HepG2 (cell line): Measurements from ENCODE around the gene MTMR4. TPM values are rescaled to one million over a fixed set of nuclear protein-coding genes. Genes with fewer than 3 reads are reported as not detected.

Experiments
- ATAC-seq: fragments of 200-7000 bp; cut with Tn5 transposase; 3 replicates; pipeline ENCODE4 v1.9.1; 2020; ENCODE audit warnings: mild to moderate bottlenecking, moderate library complexity
- BruUV-seq: library from RNA; stranded (reverse); fragments of 400-500 nt; replicated peaks from 2 replicates; lab custom pipeline; 2021; lab: Mats Ljungman, UMichigan
- CTCF ChIA-PET: fragments of 300-600 bp; formaldehyde crosslinking; extraction: SDS; loops from one replicate; lab custom pipeline; 2021; ENCODE audit warnings: low total read pairs, inconsistent platforms, low intra/inter-chr PET ratio; lab: Yijun Ruan, JAX
- POLR2A ChIA-PET: fragments of 350-600 bp; sonication (Branson Sonifier 250); formaldehyde crosslinking; loops from one replicate; lab custom pipeline; 2020; ENCODE audit warnings: antibody characterized with exemption, inconsistent platforms; lab: Yijun Ruan, JAX
- DNase-seq: peaks from one replicate; pipeline ENCODE4 v3.0.0-alpha.2; 2015; ENCODE audit warnings: low spot score
- FAIRE-seq: peaks from 3 replicates; lab custom pipeline; 2011; peaks lifted over from hg19 to GRCh38; lab: Jason Lieb, UNC
- H2AFZ ChIP-seq: one replicate; pipeline ENCODE4 v1.6.1; 2011; ENCODE audit warnings: low read length, inconsistent platforms
- H3K27ac ChIP-seq: fragments of 300-600 bp; 3 replicates; pipeline ENCODE4 v1.8.0; 2011; ENCODE audit warnings: mixed run types, mild to moderate bottlenecking, mixed read lengths, low read length, inconsistent platforms; ENCODE audit not compliant: insufficient read depth; ENCODE audit errors: extremely low read length
- H3K27me3 ChIP-seq, 2 experiments: fragments of 200-600 bp in 1 of 2; 2 replicates in 1 of 2; 3 replicates in 1 of 2; pipeline versions ENCODE4 v1.6.0 to v1.8.0; 2011; ENCODE audit warnings: low read length in 2 of 2, mild to moderate bottlenecking in 2 of 2, moderate library complexity in 2 of 2, inconsistent platforms in 1 of 2; ENCODE audit not compliant: insufficient read depth in 2 of 2, control insufficient read depth in 1 of 2
- H3K36me3 ChIP-seq, 2 experiments: fragments of 200-600 bp in 1 of 2; replicated peaks in 1 of 2; 2 replicates in 1 of 2; 3 replicates in 1 of 2; pipeline versions ENCODE4 v1.5.1 to v1.8.0; 2011; ENCODE audit warnings: low read length in 2 of 2, inconsistent platforms in 1 of 2; ENCODE audit not compliant: insufficient read depth in 2 of 2, control insufficient read depth in 1 of 2
- H3K4me1 ChIP-seq: 2 replicates; pipeline ENCODE4 v1.5.1; 2012; ENCODE audit warnings: low read length, inconsistent platforms; ENCODE audit not compliant: insufficient read depth
- H3K4me2 ChIP-seq: 2 replicates; pipeline ENCODE4 v1.6.0; 2011; ENCODE audit warnings: low read depth, low read length, inconsistent platforms
- H3K4me3 ChIP-seq, 3 experiments: fragments of 200-600 bp in 1 of 3; sonication (generic), shearing (Covaris generic) in 1 of 3; replicated peaks in 1 of 3; 2 replicates each; pipeline ENCODE4 v1.5.1; 2011 to 2016; ENCODE audit warnings: low read length in 3 of 3, inconsistent platforms in 2 of 3, low read depth in 2 of 3, mild to moderate bottlenecking in 2 of 3, control low read depth in 1 of 3, mixed read lengths in 1 of 3; ENCODE audit not compliant: insufficient read depth in 1 of 3
- H3K79me2 ChIP-seq: one replicate; pipeline ENCODE4 v1.6.1; 2011; ENCODE audit warnings: low read length, inconsistent platforms; ENCODE audit not compliant: insufficient read depth
- H3K9ac ChIP-seq: 2 replicates; pipeline ENCODE4 v1.6.0; 2011; ENCODE audit warnings: mild to moderate bottlenecking, low read depth, low read length, inconsistent platforms; ENCODE audit not compliant: insufficient read depth
- H3K9me3 ChIP-seq: 2 replicates; pipeline ENCODE4 v1.5.1; 2012; ENCODE audit warnings: mild to moderate bottlenecking, low read length
- H4K20me1 ChIP-seq: 2 replicates; pipeline ENCODE4 v1.6.0; 2011; ENCODE audit warnings: inconsistent platforms, mild to moderate bottlenecking, low read length, moderate library complexity; ENCODE audit not compliant: insufficient read depth
- CCAR2 ChIP-seq: fragments of 200-400 bp; formaldehyde crosslinking; optimal IDR thresholded peaks from 2 replicates; pipeline ENCODE3; 2018; ENCODE audit warnings: low read depth, mild to moderate bottlenecking, low read length, moderate library complexity
- KMT2B ChIP-seq: IDR thresholded peaks from 2 replicates; pipeline ENCODE4 v1.6.1; 2016; ENCODE audit warnings: missing genetic modification reagents, missing compliant biosample characterization
- MEF2D ChIP-seq: sonication (generic); formaldehyde crosslinking; IDR thresholded peaks from 2 replicates; pipeline ENCODE4 v1.5.1; 2020; ENCODE audit warnings: mild to moderate bottlenecking, missing genetic modification reagents
- MIXL1 ChIP-seq: IDR thresholded peaks from 2 replicates; pipeline ENCODE4 v1.6.1; 2016
- PAF1 ChIP-seq: IDR thresholded peaks from 2 replicates; pipeline ENCODE4 v1.6.1; 2016; ENCODE audit warnings: missing genetic modification reagents, missing compliant biosample characterization
- POLR2AphosphoS5 ChIP-seq: IDR thresholded peaks from 2 replicates; pipeline ENCODE4 v1.6.1; 2012; ENCODE audit warnings: low read depth, low read length
- RERE ChIP-seq: IDR thresholded peaks from 2 replicates; pipeline ENCODE4 v1.6.1; 2016; ENCODE audit warnings: low read depth, missing genetic modification reagents, missing compliant biosample characterization
- ZFP91 ChIP-seq: sonication (generic); formaldehyde crosslinking; IDR thresholded peaks from 2 replicates; pipeline ENCODE4 v1.9.0; 2022; ENCODE audit warnings: missing genetic modification reagents, mild to moderate bottlenecking, borderline replicate concordance
- ZNF138 ChIP-seq: sonication (generic); formaldehyde crosslinking; IDR thresholded peaks from 2 replicates; pipeline ENCODE4 v1.5.0; 2020; ENCODE audit warnings: mild to moderate bottlenecking, low read depth, missing genetic modification reagents
- ZNF44 ChIP-seq: sonication (generic); formaldehyde crosslinking; IDR thresholded peaks from 2 replicates; pipeline ENCODE4 v1.5.1; 2020; ENCODE audit warnings: mild to moderate bottlenecking, missing genetic modification reagents
- ZNF547 ChIP-seq: sonication (generic); formaldehyde crosslinking; IDR thresholded peaks from 2 replicates; pipeline ENCODE4 v1.5.1; 2020; ENCODE audit warnings: mild to moderate bottlenecking, missing genetic modification reagents
- ZNF589 ChIP-seq: sonication (generic); formaldehyde crosslinking; conservative IDR thresholded peaks from 2 replicates; pipeline ENCODE4 v1.8.0; 2022; ENCODE audit warnings: mild to moderate bottlenecking, moderate library complexity, missing genetic modification reagents
- ZNF670 ChIP-seq: sonication (generic); formaldehyde crosslinking; IDR thresholded peaks from 2 replicates; pipeline ENCODE4 v1.8.0; 2022; ENCODE audit warnings: mild to moderate bottlenecking, missing genetic modification reagents, borderline replicate concordance
- ZNF737 ChIP-seq: sonication (generic); formaldehyde crosslinking; IDR thresholded peaks from 2 replicates; pipeline ENCODE4 v1.5.0; 2020; ENCODE audit warnings: missing genetic modification reagents, mild to moderate bottlenecking, borderline replicate concordance
- ZNF766 ChIP-seq: sonication (generic); formaldehyde crosslinking; IDR thresholded peaks from 2 replicates; pipeline ENCODE4 v1.5.0; 2020; ENCODE audit warnings: missing genetic modification reagents, borderline replicate concordance
- WGBS: methylation state at CpG from one replicate; pipeline ENCODE4 v1.1.6; 2017; ENCODE audit warnings: low lambda C conversion rate; 5-methylcytosine and 5-hydroxymethylcytosine counted together
- in situ Hi-C: cut with HindIII; loops from 2 replicates; pipeline ENCODE4 v1.10.0; 2017; ENCODE audit warnings: low pct_unique_long_range_greater_than_20kb; ENCODE audit not compliant: extremely low pct_ligation_motif_present
- intact Hi-C: fragments of 100-400 bp; cut with micrococcal nuclease; formaldehyde crosslinking; loops from one replicate; pipeline ENCODE4 v1.10.0; 2022; ENCODE audit not compliant: unreplicated experiment
- polyA plus RNA-seq, 8 experiments: library from polyadenylated mRNA; depleted of rRNA in 3 of 8; stranded (reverse) in 7 of 8; unstranded in 1 of 8; fragments of >200 nt; fragmentation: Illumina TruSeq in 4 of 8; extraction: Trizol in 4 of 8; gene quantifications; 2 replicates each; pipeline versions ENCODE4 v1.2.1 to v1.2.3, GENCODE V29; 2011 to 2016; ENCODE audit warnings: low read depth in 4 of 8, missing spikeins in 1 of 8, mixed read lengths in 1 of 8; ENCODE audit not compliant: insufficient read depth in 1 of 8
- total RNA-seq, 5 experiments: library from RNA; depleted of rRNA; stranded (reverse); fragments of >200 nt; fragmentation: Illumina TruSeq; extraction: Trizol; gene quantifications; 2 replicates each; pipeline ENCODE4 v1.2.3, GENCODE V29; 2016; ENCODE audit warnings: low read depth in 1 of 5

Gene MTMR4
- total and polyA plus RNA-seq, 2 of the 13 experiments (the other 11 are each of a cell fraction or from before 2014, with no cell fraction given): 62.5 to 65.1 TPM

- Histone ChIP-seq H3K4me2 (no peak overlapping the region), H3K27ac (no peak overlapping the region), H3K9me3 (no peaks in the 10 kb centered on the region), H3K27me3 (no peaks in the 10 kb centered on the region), H2AFZ (no peak overlapping the region), H3K4me3 (no peak overlapping the region), H3K9ac (no peak overlapping the region), H4K20me1 (no peaks in the 10 kb centered on the region), H3K79me2 (no peaks in the 10 kb centered on the region), H3K36me3 (peaks cover 45 to 89% of the 10 kb centered on the region in 2 experiments), H3K4me1 (peaks cover 25% of the 10 kb centered on the region)
- POLR2A ChIA-PET: interaction anchor here (1.4 kb wide), 1 partner anchor 11 kb away, joined by 3 read pairs; the partner anchor contains the start of gene MTMR4
- no peak for TF ChIP-seq ZFP91 (CRISPR knock-in tag)
- TF ChIP-seq POLR2AphosphoS5: no peak
- TF ChIP-seq ZNF670 (CRISPR knock-in tag): no peak
- TF ChIP-seq KMT2B: no peak
- TF ChIP-seq ZNF138 (CRISPR knock-in tag): no peak
- no peak for TF ChIP-seq MIXL1 (CRISPR knock-in tag)
- TF ChIP-seq PAF1 (CRISPR knock-in tag): no peak
- no peak for TF ChIP-seq ZNF589 (CRISPR knock-in tag)
- no peak for TF ChIP-seq ZNF766
- TF ChIP-seq RERE (CRISPR knock-in tag): no peak
- no peak for TF ChIP-seq ZNF547 (CRISPR knock-in tag)
- no peak for TF ChIP-seq ZNF44
- TF ChIP-seq MEF2D (CRISPR knock-in tag): no peak
- no peak for TF ChIP-seq CCAR2
- no peak for TF ChIP-seq ZNF737 (CRISPR knock-in tag)
- FAIRE-seq (no peak), ATAC-seq (no peak), DNase-seq (no peak)
- intact Hi-C loops: no loop called here
- over 99% methylated on average over 8 of the region's 8 CpGs for WGBS
- in situ Hi-C loops: loop anchor here (10.0 kb wide), 1 partner anchor 59 kb away; no protein-coding TSS in a partner anchor
- no TSS peak for BruUV-seq
- CTCF ChIA-PET: no interaction called here
Measured at GRCh38 chr17:58503866-58504265, 10.6 kb downstream of the MTMR4 start.
